Occipital lobe (tissue), 2 donors: ENCODE data around the gene SLC25A13. TPM values are rescaled to one million over a fixed set of nuclear protein-coding genes. Genes with fewer than 3 reads are reported as not detected.
"Not testable (repeated sequence)": the region's sequence is repeated elsewhere in the genome, so short reads cannot be mapped to it uniquely, and the experiment has no call there.

Source experiments
- DNase-seq: peaks from one replicate; lab custom pipeline; 2025; lab: John Stamatoyannopoulos, UW
- total RNA-seq: library from RNA; depleted of rRNA; stranded (reverse); fragments of >200 nt; gene quantifications from one replicate; pipeline ENCODE4 v1.2.3, GENCODE V29; 2014

Gene SLC25A13, protein sequence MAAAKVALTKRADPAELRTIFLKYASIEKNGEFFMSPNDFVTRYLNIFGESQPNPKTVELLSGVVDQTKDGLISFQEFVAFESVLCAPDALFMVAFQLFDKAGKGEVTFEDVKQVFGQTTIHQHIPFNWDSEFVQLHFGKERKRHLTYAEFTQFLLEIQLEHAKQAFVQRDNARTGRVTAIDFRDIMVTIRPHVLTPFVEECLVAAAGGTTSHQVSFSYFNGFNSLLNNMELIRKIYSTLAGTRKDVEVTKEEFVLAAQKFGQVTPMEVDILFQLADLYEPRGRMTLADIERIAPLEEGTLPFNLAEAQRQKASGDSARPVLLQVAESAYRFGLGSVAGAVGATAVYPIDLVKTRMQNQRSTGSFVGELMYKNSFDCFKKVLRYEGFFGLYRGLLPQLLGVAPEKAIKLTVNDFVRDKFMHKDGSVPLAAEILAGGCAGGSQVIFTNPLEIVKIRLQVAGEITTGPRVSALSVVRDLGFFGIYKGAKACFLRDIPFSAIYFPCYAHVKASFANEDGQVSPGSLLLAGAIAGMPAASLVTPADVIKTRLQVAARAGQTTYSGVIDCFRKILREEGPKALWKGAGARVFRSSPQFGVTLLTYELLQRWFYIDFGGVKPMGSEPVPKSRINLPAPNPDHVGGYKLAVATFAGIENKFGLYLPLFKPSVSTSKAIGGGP
- total RNA-seq, result 10.6 TPM

GRCh38 chr7:96321658-96322372 is at the start of gene SLC25A13:
Gene SLC25A13, minus strand, starts transcription at chr7:96322098. Its CDS starts 142 bp downstream, at chr7:96321956.
- DNase-seq, result peak; percentile 88

DNA sequence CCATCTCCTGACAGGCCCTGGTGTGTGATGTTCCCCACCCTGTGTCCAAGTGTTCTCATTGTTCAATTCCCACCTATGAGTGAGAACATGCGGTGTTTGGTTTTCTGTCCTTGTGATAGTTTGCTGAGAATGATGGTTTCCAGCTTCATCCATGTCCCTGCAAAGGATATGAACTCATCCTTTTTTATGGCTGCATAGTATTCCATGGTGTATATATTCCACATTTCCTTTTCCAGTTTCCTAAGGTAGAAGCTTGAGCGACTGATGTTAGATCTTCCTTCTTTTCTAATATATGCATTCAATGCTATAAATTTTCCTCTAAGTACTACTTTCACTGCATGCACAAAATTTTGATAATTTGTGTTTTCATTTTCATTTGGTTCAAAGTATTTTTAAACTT is 44.0 kb upstream of the SLC25A13 start:
- not testable (repeated sequence) for DNase-seq

DNA sequence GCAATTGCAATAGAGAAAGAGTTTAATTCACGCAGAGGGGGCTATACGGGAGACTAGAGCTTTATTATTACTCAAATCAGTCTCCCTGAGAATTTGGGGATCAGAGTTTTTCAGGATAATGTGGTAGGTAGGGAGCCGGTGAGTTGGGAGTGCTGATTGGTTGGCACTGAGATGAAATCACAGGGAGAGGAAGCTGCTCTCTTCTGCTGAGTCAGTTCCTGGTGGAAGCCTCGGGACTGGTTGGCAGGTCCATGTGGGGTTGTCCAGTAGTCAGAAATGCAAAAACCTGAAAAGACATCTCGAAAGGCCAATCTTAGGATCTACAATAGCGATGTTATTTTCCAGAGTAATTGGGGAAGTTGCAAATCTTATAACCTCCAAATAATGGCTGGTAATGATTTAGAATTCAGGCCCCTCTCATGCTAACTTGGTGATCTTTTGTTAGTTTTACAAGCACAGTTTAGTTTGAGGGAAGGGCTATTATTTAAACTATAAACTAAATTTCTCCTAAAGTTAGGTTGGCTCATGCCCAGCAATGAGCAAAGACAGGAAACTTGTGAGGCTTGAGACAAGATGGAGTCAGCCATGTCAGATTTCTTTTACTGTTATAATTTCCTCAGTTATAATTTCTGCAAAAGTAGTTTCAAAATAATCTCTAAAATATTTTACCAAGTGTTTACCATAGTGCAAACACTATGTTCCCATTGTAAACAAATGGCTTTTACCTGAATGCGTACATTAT is 39.4 kb upstream of the SLC25A13 start:
- DNase-seq, result no peak

- no peak for DNase-seq
Observed at GRCh38 chr7:96359876-96360275, 38.0 kb upstream of the SLC25A13 start.

GRCh38 chr7:96358236-96358971 is 36.5 kb upstream of the SLC25A13 start:
- DNase-seq, result not testable (repeated sequence)

- no peak for DNase-seq
Observed at GRCh38 chr7:96355990-96356506, 34.1 kb upstream of the SLC25A13 start.

DNA sequence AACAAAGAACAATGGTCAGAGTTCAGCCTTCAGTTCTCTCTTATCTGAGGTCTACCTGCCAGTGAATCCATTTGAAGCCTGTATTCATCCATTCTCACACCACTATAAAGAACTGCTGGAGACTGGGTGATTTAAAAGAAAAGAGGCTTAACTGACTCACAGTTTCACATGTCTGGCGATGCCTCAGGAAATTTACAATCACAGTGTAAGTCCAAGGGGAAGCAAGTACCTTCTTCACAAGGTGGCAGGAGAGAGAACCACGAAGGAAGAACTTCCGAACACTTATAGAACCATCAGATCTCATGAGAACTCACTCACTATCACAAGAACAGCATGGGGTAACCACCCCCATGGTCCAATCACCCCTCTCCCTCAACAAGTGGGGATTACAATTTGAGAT is 33.0 kb upstream of the SLC25A13 start:
- DNase-seq, result no peak

DNA sequence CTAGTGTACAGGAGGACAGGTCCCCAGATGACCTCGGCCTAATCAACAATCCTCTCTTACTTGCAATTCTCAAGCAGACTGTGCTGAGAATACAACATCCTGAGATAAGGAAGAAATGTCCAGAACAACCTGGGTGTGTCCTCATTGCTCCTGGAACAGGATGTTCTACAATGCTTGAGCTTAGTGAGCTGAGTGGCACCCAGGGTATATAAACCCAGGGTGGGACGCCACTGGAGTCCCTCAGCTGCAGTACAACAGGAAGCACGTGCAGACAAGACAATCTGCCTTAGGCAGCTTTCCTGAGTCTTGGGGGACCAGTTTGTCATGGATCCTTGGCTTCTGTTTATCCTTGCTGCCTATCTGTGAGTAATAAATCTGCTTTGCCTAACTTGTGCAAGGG is 27.7 kb upstream of the SLC25A13 start:
- DNase-seq, result no peak

DNA sequence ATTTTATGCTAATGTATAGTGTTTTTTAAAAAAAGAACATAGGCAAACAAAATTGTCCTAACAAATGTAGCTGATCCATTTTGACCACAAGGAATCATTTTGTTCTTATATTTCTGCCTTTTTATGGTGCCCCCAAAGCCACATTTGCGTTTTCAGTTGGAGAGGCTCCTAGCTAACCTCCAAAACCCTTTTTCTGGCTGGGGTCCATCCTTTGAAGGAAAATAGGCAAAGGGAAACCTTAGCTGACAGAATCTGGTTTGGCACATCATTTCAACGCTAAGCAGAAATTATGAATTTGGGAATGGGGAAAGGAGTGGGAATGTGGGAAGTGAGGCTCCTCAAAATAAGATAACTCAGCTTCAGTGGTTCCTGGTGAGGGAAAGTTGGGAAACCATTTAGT is 25.6 kb upstream of the SLC25A13 start:
- DNase-seq, result no peak

DNA sequence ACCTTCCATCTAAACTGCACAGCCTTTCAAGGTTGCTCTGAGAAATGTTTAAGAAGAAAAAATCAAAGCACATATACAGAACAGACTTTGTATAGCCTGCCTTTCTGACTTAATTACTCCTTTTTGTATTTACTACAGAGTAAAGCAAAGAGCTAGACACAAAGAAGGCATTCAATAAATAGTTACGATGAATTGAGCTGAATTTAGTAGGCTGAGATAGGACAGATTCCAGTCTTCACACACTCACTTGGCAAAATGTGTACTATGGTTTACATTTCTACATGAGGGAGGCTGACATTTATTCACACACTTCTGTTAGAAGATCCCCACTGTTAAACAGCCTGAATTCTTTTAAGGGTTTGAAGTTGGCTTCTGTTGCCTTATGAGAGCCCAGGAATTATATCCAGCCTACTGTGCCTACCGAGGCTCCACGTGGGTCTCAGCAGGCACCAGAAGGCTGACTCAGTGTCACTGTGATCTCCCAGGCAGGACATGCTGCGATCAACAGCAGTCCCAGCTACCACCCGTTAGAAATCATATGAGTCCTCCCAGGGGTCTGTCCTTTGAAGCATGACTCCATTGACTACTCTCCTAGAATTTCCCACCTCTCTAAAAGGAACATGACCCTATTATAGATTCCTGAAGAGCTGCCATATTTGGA is 24.5 kb upstream of the SLC25A13 start:
- DNase-seq, result no peak

DNA sequence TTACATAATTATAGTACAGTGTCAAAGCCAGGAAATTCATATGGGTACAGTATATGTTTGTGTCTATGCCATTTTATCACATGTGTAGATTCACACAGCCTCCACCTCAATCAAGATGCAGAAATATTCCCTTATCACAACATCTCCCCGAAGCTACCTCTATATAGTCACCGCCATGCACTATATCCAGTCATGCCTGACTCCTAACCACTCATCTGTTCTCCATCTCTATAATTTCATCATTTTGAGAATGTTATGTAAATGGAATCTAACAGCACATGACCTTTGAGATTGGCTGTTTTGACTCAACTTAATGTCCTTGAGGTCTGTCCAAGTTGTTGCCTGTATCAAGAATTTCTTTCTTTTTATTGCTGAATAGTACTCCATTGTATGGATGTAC is 22.3 kb upstream of the SLC25A13 start:
- no peak for DNase-seq

- no peak for DNase-seq
Observed at GRCh38 chr7:96342049-96342448, 20.2 kb upstream of the SLC25A13 start.

DNA sequence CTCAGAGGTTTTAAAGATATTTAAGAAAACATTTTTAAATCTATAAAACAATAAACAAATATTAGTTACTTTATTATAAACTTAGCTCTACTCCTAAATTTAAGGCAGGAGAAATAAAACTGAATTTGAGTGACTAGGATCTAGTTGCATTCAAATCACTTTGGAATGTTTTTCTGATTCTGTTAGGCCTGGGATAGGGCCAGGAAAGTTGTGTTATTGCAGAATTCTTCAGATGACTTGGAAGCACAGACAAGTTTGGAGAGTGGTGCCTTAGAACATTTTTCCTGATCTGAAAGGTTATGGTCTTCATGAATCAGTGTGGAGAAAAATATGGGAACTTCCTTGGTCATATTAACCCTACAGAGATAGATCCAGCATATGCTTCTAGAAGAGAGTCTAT is 15.6 kb upstream of the SLC25A13 start:
- DNase-seq, result no peak

GRCh38 chr7:96332325-96332724 is 10.4 kb upstream of the SLC25A13 start:
- DNase-seq, result no peak

GRCh38 chr7:96331775-96332174 is 9.9 kb upstream of the SLC25A13 start:
- no peak for DNase-seq

- DNase-seq, result no peak
Observed at GRCh38 chr7:96331233-96331632, 9.3 kb upstream of the SLC25A13 start.

DNA sequence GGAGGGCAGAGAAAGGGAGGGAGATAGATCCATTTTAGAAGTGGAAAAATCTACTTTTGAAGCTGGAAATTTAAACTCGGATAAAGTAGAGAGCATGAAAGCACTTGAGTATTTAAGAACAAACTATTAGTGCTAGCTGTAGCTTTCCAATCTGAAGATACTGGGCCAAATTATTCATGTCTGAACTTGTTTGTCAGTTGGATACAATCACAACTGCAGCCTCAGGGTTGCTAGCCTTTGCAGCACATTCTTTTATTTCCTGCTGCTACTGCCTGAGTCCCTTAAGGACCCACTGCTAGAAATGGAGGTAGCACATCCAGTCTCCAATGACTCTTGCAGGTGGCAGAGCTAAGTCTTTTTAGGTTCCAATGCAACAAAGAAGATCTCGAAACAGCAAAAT is 8.3 kb upstream of the SLC25A13 start:
- no peak for DNase-seq

- no peak for DNase-seq
Observed at GRCh38 chr7:96329241-96329640, 7.3 kb upstream of the SLC25A13 start.

GRCh38 chr7:96328016-96328415 is 6.1 kb upstream of the SLC25A13 start:
- no peak for DNase-seq

DNA sequence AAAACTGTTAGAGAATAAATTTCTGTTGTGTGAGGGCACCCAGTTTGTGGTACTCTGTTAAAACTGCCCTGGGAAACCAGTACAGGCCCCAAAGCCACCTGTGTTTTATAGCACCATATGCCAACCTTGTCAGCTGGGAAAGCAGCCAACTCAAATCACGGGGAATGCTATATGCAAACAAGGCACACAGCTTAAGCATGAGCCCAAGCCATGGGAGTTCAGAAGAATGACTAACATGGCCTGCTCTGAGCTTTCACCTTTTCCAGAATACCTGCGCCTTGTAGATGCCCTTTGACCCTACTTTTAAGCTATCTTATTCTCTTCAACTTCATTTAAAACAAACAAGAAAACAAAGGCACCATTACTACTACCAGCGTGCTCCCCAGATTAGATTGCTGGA is 5.5 kb upstream of the SLC25A13 start:
- DNase-seq, result no peak
